ENCODE results near the gene SHMT1.

- TF ChIP-seq, protein P1, sequence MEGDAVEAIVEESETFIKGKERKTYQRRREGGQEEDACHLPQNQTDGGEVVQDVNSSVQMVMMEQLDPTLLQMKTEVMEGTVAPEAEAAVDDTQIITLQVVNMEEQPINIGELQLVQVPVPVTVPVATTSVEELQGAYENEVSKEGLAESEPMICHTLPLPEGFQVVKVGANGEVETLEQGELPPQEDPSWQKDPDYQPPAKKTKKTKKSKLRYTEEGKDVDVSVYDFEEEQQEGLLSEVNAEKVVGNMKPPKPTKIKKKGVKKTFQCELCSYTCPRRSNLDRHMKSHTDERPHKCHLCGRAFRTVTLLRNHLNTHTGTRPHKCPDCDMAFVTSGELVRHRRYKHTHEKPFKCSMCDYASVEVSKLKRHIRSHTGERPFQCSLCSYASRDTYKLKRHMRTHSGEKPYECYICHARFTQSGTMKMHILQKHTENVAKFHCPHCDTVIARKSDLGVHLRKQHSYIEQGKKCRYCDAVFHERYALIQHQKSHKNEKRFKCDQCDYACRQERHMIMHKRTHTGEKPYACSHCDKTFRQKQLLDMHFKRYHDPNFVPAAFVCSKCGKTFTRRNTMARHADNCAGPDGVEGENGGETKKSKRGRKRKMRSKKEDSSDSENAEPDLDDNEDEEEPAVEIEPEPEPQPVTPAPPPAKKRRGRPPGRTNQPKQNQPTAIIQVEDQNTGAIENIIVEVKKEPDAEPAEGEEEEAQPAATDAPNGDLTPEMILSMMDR (IDR thresholded peaks at IDR 0.05): no peak
- TF ChIP-seq POLR2A (IDR thresholded peaks at IDR 0.05) (no peak), POLR2AphosphoS5 (IDR thresholded peaks at IDR 0.05) (no peak)
These were observed 31.5 kb downstream of the SHMT1 start for GRCh38 chr17:18331879-18332278.

All from suprapubic skin (tissue), 4 donors.